ENCODE measurements around the gene VDAC2.
"Not testable (repeated sequence)": the region's sequence is repeated elsewhere in the genome, so short reads cannot be mapped to it uniquely, and the experiment has no call there.

VDAC2 gene

GRCh38 chr10:75199949-75200348, 10.6 kb upstream of the VDAC2 start:
- POLR2A ChIA-PET: interaction anchor here (0.6 to 4.0 kb wide), 2 partner anchors 11 to 17 kb away, joined by 3 to 18 read pairs; partner anchors contain the start of gene VDAC2
- H3K9me3 ChIP-seq (ENCODE audit: control insufficient read depth, insufficient read depth, low read depth, low read length); H3K4me1 ChIP-seq (ENCODE audit: control insufficient read depth, insufficient read depth, low read length); H3K4me3 ChIP-seq (ENCODE audit: low read depth, low read length); H3K36me3 ChIP-seq (ENCODE audit: control insufficient read depth in 2 of 2, insufficient read depth in 1 of 2, low read length in 2 of 2); H3K27ac ChIP-seq (ENCODE audit: extremely low read depth, low read depth, low read length): not testable (repeated sequence)
- TF ChIP-seq ZNF16 (tag by site-specific recombination; IDR thresholded peaks at IDR 0.05; ENCODE audit: low read depth): peak; percentile 75; the same call in 1 of the 2 replicates
- CTCF ChIA-PET: interaction anchor here (1.4 kb wide), 1 partner anchor 31 kb away, joined by 4 read pairs; no protein-coding TSS in a partner anchor

GRCh38 chr10:75201793-75202307, 8.7 kb upstream of the VDAC2 start:
- no peak overlapping the region for H3K4me3 ChIP-seq (ENCODE audit: low read depth, low read length)
- TF ChIP-seq ZNF670 (tag by site-specific recombination; IDR thresholded peaks at IDR 0.05; ENCODE audit: low read depth) (no peak), KLF17 (tag by site-specific recombination; IDR thresholded peaks at IDR 0.05) (peak; percentile 97), PATZ1 (tag by site-specific recombination; IDR thresholded peaks at IDR 0.05) (0 out of 2 replicates have a peak, but pooled peaks have one; percentile 14), HIC1 (tag by site-specific recombination; IDR thresholded peaks at IDR 0.05) (no peak), KLF1 (tag by site-specific recombination; IDR thresholded peaks at IDR 0.05) (peak; percentile 84)
- ChIA-PET CTCF (interaction anchor here (0.6 to 1.2 kb wide), 4 partner anchors 14 to 973 kb away, joined by 3 to 7 read pairs (median 4); no protein-coding TSS in a partner anchor), POLR2A (interaction anchor here (4.0 kb wide), 1 partner anchor 9 kb away, joined by 18 read pairs; the partner anchor contains the start of gene VDAC2)
- no peaks in the 10 kb centered on the region for H3K36me3 ChIP-seq (ENCODE audit: control insufficient read depth in 2 of 2, insufficient read depth in 1 of 2, low read length in 2 of 2)
- H3K9me3 ChIP-seq (ENCODE audit: control insufficient read depth, insufficient read depth, low read depth, low read length): no peaks in the 10 kb centered on the region
- no peaks in the 10 kb centered on the region; the same call in 1 of the 2 replicates for H3K4me1 ChIP-seq (ENCODE audit: control insufficient read depth, insufficient read depth, low read length)
- H3K27ac ChIP-seq (ENCODE audit: extremely low read depth, low read depth, low read length): no peak overlapping the region

GRCh38 chr10:75202321-75203045, 8.1 kb upstream of the VDAC2 start:
- no peak overlapping the region for H3K4me3 ChIP-seq (ENCODE audit: low read depth, low read length)
- no peak overlapping the region for H3K27ac ChIP-seq (ENCODE audit: extremely low read depth, low read depth, low read length)
- H3K4me1 ChIP-seq (ENCODE audit: control insufficient read depth, insufficient read depth, low read length): no peaks in the 10 kb centered on the region; the same call in 1 of the 2 replicates
- H3K36me3 ChIP-seq (ENCODE audit: control insufficient read depth in 2 of 2, insufficient read depth in 1 of 2, low read length in 2 of 2): no peaks in the 10 kb centered on the region
- no peaks in the 10 kb centered on the region for H3K9me3 ChIP-seq (ENCODE audit: control insufficient read depth, insufficient read depth, low read depth, low read length)
- ChIA-PET CTCF (interaction anchor here (0.9 to 1.2 kb wide), 3 partner anchors 14 to 28 kb away, joined by 3 to 7 read pairs (median 5); no protein-coding TSS in a partner anchor), POLR2A (interaction anchor here (4.0 kb wide), 1 partner anchor 8 kb away, joined by 18 read pairs; the partner anchor contains the start of gene VDAC2)
- TF ChIP-seq GLIS1 (tag by site-specific recombination; IDR thresholded peaks at IDR 0.05) (no peak), ZBTB17 (tag by site-specific recombination; IDR thresholded peaks at IDR 0.05) (peak; percentile 24; the same call in 1 of the 2 replicates), ZBTB20 (tag by site-specific recombination; IDR thresholded peaks at IDR 0.05) (no peak), ZBTB21 (tag by site-specific recombination; IDR thresholded peaks at IDR 0.05) (no peak), ATF2 (tag by site-specific recombination; IDR thresholded peaks at IDR 0.05; ENCODE audit: low read depth) (peak; percentile 35; the same call in 1 of the 2 replicates), ZNF830 (tag by site-specific recombination; IDR thresholded peaks at IDR 0.05; ENCODE audit: low read depth) (no peak), ZNF558 (tag by site-specific recombination; IDR thresholded peaks at IDR 0.05) (no peak), ZNF513 (tag by site-specific recombination; IDR thresholded peaks at IDR 0.05) (no peak), YY2 (tag by site-specific recombination; IDR thresholded peaks at IDR 0.05) (no peak), MEIS1 (CRISPR knock-in tag; IDR thresholded peaks at IDR 0.05; ENCODE audit: borderline replicate concordance) (no peak), SP2 (tag by site-specific recombination; IDR thresholded peaks at IDR 0.05) (no peak), ZNF18 (tag by site-specific recombination; IDR thresholded peaks at IDR 0.05) (no peak), ZSCAN30 (tag by site-specific recombination; IDR thresholded peaks at IDR 0.05) (no peak)
